GM21529 (cell line): ENCODE measurements around the gene PLEKHG5.

Experiments used
- ATAC-seq: cut with Tn5 transposase; IDR thresholded peaks from one replicate; pipeline ENCODE4 v1.9.1; 2021; ENCODE audit not compliant: unreplicated experiment

The PLEKHG5 gene, protein sequence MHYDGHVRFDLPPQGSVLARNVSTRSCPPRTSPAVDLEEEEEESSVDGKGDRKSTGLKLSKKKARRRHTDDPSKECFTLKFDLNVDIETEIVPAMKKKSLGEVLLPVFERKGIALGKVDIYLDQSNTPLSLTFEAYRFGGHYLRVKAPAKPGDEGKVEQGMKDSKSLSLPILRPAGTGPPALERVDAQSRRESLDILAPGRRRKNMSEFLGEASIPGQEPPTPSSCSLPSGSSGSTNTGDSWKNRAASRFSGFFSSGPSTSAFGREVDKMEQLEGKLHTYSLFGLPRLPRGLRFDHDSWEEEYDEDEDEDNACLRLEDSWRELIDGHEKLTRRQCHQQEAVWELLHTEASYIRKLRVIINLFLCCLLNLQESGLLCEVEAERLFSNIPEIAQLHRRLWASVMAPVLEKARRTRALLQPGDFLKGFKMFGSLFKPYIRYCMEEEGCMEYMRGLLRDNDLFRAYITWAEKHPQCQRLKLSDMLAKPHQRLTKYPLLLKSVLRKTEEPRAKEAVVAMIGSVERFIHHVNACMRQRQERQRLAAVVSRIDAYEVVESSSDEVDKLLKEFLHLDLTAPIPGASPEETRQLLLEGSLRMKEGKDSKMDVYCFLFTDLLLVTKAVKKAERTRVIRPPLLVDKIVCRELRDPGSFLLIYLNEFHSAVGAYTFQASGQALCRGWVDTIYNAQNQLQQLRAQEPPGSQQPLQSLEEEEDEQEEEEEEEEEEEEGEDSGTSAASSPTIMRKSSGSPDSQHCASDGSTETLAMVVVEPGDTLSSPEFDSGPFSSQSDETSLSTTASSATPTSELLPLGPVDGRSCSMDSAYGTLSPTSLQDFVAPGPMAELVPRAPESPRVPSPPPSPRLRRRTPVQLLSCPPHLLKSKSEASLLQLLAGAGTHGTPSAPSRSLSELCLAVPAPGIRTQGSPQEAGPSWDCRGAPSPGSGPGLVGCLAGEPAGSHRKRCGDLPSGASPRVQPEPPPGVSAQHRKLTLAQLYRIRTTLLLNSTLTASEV

DNA sequence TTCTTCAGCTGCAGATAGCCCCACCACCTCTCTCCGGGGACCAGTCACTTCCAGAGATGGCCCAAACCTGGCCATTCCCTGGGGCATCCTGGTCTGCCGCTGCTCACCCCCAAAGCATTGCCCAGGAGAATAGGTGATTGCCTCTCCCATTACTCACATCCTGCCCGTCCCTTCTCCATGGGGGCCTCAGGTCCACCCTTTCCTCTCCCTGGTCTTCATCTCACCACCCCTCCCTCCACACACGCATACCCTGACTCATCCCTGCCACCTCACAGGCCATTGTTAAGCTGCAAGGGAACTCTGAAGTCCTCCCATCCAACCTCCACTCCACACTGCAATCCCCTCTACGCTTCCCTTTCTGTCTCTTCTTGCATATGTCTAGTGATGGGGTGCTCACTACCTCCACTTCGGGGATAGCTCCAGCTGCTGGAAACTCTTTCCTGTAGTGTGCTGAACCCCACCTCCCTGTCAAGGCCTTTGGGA lies at the start of gene PLEKHG5:
Gene PLEKHG5 (minus strand): TSS at position 188 of the 483 bp plus-strand sequence. CDS start 14,096 bp downstream, outside the sequence.
- ATAC-seq = no peak

GRCh38 chr1:6538956-6539355 lies 47.5 kb upstream of the PLEKHG5 start:
- no peak for ATAC-seq

DNA sequence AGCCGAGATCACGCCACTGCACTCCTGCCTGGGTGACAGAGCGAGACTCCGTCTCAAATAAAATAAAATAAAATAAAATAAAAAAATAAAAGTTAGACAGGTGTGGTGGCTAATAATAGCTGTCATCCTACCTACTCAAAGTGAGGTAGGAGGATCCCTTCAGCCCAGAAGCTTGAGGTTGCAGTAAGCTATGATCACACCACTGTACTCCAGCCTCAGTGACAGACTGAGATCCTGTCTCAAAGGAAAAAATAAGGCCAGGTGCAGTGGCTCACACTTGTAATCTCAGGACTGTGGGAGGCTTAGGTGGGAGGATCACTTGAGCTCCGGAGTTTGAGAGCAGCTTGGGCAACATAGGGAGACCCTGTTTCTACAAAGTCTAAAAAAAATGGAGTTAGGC lies 44.8 kb upstream of the PLEKHG5 start:
- no peak for ATAC-seq

DNA sequence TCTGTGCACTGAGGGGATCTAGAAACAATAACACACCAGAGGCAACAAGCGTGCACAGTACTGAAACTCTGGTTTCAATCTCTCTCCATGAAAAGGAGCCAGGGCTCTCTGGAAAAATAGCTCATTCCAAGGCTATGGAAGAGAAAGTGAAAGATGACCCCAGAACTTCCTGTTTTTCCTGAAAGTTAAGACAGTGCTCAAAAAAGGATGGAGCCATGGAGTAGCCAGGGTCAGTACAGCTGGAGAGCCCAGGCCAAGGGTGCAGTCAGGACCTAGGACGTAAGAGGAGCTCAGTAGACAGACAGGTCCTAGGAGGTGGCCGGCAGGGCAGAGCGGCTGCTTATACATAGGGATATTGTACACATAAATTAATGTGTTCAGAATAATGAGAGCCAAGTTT lies 43.7 kb upstream of the PLEKHG5 start:
- ATAC-seq = no peak

- no peak for ATAC-seq
These were observed 42.9 kb upstream of the PLEKHG5 start for GRCh38 chr1:6534248-6534822.

DNA sequence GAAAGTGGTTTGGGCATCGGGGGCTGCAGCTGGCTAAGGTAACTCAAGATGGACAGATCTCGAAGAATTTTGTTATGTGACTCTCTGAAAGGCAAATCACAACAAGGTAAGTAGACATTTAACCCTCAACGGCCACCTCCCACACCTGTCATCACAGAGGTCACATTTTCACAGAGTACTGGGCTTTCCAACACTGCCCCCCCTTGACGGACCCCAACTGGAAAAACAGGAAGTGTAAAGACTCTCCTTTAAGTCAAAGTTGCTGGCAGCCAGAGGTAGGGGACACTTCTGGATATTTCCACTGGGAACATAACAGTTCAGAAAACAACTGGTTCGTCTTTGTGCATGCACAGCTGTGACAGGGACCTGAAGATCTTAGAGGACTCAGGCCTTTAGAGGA lies 40.5 kb upstream of the PLEKHG5 start:
- no peak for ATAC-seq

- no peak for ATAC-seq
These were observed 39.2 kb upstream of the PLEKHG5 start for GRCh38 chr1:6530504-6531160.

DNA sequence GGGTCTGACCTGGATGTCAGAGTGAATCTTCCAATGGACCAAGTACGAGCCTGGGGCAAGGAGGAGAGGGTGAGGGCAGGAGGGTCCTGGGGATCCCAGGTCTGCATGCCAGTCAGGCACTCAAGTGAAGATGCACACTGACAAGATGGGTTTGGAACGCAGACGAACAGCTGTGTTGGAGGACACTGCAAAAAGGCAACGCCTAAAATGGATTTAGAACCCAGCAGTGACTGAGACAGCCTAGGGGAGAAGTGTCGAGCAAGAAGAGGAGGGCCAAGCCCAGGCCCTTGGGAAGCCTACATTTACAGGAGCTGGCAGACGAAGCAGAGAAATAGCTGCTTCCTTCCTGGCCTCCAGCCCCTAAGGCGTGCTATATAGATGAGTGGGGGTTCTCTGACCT lies 37.0 kb upstream of the PLEKHG5 start:
- ATAC-seq = no peak

GRCh38 chr1:6526316-6526715 lies 34.8 kb upstream of the PLEKHG5 start:
- no peak for ATAC-seq

GRCh38 chr1:6523566-6523965 lies 32.1 kb upstream of the PLEKHG5 start:
- ATAC-seq = no peak

- no peak for ATAC-seq
These were observed 30.1 kb upstream of the PLEKHG5 start for GRCh38 chr1:6521536-6521935.

DNA sequence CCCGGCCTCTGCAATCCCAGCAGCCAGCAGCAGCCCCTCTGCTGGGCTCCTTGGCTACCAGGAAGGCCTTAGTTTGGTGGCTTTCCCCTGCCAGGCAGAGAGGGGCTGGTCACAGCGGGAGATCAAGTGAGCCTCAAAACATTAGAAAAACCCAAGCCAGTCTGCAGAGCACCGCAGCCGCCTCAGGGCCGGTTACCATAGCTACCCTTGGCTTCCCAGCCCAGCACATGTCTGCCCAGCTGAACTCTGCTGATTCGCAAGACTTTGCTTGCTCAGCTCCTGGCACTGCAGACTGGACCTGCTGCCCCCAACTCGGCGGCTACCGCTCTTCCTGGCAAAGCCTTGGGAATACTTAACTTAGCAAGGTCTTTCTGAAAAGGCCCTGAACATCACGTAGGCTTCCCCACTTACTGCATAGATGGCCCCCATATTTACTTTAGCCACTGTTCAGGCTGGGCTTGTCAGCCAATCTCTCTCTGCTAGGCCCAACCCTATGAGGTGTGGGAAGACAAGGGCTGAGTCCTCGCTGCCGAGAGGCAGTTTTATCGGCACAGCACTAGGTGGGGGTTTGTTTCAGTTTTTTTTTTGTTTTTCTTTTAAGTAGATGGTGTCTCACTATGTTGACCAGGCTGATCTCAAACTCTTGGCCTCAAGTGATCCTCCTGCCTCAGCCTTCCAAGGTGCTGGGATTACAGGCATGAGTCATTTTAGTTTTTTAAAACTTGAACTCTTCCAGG lies 28.6 kb upstream of the PLEKHG5 start:
- no peak for ATAC-seq

DNA sequence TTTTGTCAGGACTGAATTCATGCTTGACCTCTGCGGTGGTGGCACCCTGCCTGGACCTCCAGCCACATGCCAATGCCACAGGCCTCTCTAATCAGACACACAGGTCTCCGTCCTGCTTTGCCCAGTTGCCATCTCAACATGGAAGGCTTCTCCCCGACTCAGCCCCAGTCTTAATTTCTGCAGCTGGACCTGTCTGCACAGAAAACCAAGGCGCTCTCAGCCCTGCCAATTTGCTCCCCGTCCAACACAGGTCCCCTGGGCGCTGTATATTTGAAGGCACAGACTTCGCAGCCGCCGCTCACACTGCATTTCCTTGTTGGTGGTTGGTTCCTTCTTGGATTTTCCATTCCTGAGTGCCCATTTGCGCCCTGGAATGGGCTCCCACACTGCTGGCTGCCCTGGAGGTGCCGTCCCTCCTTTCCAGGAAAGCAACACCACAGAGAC lies 28.0 kb upstream of the PLEKHG5 start:
- ATAC-seq = no peak

DNA sequence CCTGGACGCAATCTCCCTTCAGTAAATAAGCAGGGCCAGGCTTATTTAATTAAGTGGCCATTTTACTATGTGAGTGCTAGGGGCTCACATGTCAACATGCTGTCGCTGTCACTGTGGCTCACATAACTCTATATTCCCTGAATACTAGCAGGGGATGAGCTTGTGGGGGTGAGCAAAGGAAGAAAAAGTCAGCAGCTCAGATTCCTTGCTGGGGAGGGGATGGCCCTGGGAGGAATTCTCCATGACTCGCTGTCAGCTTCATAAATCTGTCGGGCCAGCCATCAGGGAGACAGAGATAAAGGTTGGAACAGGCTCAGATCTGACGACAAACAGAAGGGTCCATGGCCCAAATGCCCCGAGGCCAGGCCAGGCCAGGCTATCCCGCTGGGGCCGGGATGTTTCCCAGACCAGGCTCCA lies 26.0 kb upstream of the PLEKHG5 start:
- ATAC-seq = no peak

- no peak for ATAC-seq
These were observed 24.3 kb upstream of the PLEKHG5 start for GRCh38 chr1:6515771-6516170.

DNA sequence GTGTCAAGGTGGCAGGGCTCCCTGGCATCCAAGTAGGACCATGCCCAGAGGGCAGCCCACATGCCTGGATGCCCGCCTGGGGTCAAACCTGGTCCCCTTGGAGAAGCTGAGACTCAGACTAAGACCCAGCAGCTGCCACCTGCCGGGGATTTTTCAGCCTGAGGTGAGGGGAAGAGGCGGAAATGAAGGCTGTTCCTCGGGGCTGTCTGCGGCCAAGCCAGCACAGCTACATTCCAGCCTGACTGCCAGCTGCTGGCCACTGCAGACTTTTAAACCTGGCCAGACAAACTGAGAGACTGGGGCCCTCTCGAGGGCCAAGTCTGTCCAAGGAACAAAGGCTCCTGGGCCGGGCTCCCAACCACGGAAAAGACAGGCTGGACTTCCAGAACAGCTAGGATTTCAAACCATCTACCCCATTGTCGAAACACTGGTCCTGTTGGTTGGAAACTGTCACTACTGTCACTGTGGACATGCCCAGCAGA lies 21.9 kb upstream of the PLEKHG5 start:
- ATAC-seq = no peak

DNA sequence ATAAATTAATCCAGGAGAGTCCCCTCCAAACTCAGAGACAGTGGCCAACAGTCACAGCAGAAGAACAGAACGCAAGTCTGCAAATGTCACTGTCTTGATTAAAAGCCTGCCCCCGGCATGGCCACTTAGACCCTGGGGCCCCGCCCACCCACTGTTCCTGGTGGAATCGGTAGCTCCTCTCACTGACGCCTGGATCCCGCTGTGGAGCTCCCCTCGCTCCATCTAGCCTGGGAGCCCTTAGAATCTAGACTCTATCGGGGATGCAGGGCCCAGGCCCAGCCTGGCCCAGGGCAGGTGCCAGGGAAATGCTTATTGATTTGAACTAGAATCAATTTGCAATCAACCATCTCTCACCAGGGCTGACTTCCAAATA lies 21.4 kb upstream of the PLEKHG5 start:
- ATAC-seq = no peak

- ATAC-seq = no peak
These were observed 20.9 kb upstream of the PLEKHG5 start for GRCh38 chr1:6512245-6512907.

DNA sequence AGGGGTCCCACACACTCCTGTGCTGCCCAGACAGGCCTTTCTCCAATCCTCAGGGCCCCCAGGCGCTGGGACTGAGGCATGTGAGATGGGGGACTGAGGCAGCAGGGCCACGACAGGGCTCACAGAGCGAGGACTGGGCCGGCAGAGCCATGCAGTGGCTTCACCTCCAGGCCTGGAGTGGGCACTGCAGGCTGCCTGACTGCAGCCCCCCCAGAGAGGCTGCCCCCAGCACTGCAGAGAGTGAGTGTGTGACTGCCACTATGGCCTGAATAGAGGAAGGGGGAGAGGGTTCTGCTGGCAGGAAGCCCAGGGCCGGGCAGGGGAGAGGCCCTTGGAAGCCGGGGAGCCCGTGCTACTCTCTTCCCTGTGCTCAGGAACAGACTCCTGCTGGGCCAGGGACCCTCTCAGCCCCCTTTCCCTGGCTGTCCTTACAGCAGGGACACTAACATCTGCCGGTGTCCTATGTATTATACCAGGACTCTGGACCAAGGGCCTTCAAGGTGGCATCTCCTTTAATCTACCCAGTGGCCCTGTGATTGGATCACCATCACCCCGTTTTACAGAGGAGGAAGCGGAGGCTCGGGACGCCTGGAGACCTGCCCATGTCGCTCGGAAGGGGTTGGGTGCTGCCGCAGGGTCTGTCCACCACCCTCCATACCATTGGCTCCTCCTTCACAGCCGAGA lies 20.2 kb upstream of the PLEKHG5 start:
- no peak for ATAC-seq
